GM21447 (cell line): ENCODE measurements around the gene RALGPS1.
A peak's percentile ranks its signal among the peaks of the same experiment; 100 is the strongest.

ENCODE experiments used
- ATAC-seq: cut with Tn5 transposase; IDR thresholded peaks from one replicate; pipeline ENCODE4 v1.9.1; 2021; ENCODE audit not compliant: unreplicated experiment

The RALGPS1 gene

DNA sequence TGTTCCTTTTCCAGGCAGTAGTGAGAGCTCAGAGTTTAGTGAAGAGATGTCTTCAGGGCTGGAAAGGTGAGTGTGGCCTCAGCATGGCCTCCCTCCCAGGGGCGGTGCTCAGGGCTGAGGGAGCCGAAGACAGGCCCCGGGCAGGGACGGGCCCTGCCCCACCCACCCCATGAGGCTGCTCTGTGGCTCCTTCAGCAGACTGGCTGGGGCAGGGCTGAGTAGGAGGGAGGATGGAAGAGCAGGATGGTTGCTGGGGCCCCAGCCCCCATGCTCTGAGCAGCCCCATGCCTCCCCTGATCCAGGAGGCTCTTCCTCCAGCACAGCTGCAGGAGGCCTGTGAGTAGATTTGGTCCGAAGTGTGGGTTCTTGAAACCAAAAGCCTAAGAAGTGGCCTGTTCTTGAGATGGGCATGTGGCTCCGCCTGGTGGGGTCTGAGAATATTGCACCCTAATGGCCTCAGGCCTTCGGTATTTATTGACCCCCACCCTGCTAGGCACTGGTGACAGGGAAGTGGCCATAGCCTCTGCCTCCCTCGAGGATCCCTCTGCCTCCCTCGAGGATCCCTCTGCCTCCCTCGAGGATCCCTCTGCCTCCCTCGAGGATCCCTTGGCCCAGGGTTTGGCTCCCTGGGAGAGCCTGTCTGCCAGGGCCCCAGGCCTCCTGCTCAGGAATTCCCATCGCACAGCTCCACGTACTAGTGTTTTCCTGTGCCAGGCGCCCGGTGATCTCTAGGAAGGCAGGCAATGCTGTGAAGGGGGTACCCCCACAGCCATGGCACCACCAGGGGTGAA lies 284.6 kb downstream of the RALGPS1 start:
- peak; percentile 71 for ATAC-seq

DNA sequence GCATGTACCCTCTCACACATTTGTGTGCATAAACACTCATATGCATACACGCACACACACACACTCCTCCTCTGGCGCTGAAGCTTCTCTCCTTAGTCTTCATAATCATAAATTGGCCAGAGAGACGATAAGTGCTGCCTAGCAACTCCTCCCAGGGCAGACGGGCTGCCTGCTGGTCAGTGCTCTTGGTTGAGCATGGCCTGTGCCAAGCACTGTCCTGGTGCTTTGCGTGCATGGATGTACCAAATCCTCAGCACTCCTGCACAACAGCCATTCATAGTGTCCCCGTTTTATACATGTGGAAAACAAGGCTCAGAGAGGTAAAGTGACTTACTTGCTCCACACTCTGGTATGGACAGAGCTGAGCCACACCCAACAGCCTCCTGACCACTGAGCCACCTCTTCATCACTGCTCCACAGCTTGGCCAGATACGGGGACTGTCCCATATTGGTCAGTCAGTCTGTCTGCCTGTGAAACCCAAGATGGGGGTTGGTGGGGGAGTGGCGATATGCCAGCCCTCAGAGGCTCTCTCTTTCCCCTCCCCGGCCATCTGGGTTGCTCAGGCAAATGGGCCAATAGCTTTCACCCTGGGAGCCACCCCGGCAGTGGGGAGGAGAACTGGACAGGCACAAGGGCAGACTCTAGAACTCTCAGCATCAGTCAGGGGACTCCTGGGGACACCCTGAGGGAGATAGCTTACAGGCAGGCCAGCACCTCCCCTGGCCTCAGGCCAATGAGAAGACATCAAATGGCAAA lies 285.7 kb downstream of the RALGPS1 start:
- ATAC-seq: no peak

DNA sequence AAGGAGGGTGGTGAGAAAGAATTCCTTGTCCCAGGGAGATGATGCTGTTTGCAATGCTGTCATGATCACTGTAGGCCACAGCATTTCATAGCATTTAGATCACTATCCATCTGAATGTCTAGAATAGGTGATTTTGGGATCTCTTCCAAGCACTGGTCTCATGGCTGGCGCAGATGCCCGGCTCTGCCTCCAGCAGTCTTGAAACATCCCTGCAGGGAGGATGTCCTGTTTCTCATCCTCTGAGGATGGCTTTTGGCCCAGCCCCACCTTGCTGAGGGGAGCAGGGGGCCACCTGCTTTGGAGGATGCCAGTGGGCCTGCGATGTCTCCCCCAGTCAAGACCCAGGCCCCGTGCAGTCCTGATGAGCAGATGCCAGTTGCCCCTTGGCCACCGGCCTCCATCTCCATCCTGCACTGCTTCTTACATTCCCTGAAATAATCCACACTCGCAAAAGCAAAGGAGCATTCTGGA lies 286.5 kb downstream of the RALGPS1 start:
- ATAC-seq: no peak

DNA sequence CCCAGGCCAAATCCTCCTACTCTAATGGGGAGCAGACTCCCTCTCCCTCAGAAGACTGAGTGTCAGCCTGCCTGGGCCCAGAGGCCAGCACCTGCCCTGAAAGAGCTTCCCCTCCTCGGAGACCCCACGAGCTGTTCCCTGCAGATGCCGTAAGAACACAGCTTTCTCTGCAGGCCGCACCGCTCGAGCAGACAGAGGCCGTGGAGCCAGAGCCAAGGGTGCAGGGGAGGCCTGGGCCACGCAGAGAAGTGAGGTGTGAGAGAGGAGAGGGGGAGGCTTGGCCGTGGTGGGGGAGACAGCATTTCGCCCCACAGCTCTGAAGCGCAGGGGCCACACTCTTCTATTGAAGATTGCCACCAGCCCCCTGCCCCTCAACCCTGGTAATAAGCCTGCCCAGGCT lies 287.1 kb downstream of the RALGPS1 start:
- no peak for ATAC-seq

DNA sequence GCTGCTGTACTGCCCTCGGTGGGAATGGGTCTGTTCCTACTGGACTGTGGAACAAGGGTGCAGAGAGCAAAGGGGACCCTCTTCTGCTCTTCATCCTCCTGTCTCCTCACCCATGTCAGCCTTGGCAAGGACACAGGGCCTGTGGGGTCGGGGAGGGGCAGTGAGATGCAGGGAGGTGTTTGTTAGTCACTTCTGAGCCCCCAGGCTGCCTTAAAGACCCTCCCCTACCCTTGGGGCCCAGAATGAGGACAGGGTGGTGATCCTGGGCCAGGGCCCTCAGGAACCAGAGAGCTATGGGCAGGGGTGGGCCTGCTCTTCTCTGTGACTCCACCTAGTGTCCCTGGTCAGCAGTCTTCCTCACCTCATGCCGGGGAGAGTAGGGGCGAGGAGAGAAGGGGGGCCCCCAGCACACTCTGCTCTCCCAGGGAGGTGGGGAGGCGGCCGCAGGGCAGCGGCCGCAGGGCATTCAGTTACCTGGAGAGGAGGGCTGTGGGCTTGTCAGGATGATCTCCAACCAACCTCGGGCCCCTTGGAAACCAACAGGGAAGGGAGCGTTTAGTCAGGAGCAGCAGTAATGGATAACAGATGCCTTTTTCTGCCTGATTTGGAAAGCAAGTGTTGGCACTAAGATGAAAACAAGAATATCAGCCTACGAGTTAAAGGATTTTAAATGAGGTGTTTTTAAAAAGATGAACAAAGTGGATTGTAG lies 288.0 kb downstream of the RALGPS1 start:
- no peak for ATAC-seq

DNA sequence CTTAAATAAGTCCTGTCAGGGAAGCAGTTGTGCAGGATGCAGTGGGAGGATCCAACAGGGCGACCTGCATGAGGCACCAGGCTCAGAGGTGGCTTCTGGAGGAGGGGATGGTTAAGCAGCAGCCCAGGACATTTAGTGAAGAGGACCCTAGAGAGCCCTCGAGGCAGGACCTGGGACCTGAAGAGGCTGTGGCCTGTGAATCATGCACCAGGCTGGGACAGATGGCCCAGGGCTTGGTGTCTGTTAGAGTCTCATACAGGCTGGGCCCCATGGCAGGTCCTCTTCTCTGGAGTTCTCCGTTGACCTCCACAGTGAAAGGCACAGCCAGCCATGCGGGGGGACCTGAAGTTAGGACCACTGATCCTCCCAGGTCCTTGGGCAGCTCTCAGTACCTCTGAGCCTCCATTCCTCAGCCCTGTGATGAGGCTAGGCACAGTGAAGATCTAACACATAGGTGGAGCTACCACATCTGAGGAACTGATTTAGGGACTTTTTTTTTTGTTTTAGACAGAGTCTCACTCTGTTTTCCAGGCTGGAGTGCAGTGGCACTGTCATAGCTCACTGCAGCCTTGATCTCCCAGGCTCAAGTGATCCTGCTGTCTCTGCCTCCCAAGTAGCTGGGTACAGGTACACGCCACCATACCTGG lies 289.2 kb downstream of the RALGPS1 start:
- no peak for ATAC-seq

DNA sequence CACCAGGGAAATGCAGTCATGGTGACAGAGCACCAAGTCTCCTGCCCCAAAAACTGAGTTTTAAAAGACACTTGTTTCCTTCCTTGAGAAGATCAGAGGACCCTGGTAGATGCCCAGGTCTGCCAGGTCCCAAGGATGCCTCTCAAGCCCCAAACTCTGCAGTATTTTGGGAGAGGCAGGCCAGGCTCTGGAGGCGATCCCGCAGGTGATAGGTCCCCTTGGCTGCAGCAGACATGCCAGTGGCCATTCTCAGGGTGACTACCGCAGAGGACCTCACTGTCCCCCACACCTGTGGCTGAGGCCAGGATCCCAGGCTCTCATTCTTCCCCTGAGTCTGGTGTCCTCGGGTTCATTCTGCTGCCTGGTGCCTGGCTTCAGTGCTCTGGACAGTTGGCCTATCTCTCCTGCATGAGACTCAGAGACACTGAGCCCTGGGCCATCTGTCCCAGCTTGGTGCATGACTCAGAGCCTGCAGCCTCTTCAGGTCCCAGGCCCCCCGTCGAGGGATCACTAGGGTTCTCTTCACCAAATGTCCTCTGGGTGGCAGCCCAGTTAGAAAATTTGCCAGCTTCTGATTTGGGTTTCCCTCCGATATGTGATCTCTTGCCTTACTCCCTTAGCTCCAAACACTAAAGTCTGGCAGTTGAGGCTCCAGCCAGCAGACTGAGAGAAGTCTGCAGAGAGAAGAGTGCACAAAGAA lies 290.3 kb downstream of the RALGPS1 start:
- no peak for ATAC-seq

DNA sequence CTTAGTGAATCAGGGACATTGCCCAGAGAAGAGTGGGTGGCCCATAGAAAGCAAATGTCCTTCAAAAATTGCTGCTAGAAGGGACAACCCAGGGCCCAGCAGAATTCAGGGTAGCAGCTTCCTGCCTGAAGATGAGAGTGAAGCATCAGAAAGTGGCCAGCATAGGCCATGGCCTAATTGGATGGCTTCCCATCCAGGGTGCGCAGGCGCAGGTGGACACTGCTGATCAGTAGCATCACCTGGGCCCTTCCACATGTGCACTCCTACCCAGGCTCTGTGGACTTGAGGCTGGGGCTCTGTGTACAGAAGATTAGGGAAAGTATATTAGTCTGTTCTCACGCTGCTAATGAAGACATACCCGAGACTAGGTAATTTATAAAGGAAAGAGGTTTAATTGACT lies 291.4 kb downstream of the RALGPS1 start:
- ATAC-seq: no peak

DNA sequence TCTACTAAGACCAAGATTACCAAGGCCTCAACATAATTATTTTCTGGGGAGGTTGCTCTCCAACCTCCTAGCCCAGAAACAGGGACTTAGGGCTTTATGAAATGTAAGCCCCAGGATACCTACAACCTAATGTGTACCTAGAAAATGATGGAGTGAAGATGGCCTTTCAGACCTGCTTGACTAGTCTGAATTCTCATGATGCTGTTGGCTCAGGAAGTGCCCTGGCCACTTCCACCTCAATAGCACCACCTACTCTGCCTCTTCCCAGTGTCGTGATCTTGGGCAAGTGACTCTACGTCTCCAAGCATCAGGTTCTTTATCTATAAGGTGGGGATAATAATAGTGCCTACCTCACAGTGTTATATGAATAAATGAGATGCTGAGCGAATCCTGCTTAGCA lies 292.1 kb downstream of the RALGPS1 start:
- ATAC-seq: no peak

DNA sequence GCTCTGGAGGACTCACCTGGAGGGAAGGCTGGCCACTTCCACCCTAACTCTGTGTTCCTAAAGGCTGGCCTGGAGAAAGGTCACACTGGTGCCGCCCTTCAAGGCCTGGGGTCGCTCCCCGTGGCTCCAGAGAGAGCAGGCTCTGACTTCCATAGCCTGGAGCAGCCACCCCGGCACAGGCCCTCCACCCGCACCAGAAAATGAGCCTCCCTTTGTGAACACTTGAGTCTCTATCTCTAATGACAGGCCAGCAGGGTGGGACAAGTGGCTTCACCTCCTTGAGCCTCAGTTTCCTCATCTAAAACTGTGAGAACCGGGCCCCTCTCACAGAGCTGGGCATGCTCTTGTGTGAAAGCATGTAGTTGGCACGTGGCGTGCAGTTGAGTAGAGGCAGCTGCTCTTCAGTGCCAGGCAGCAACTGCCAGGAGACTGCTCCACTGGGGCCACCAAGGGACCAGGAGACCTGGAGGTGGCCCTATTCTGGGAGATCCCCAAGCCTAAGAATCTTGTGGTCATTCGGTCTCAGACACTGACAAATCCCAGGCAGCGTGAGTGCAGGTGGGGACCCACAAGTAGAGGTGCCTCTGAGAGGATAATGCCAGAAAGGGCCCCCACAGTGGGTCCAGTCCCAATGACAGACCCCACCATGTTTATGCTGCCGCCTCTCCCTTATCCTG lies 293.3 kb downstream of the RALGPS1 start:
- ATAC-seq: no peak

DNA sequence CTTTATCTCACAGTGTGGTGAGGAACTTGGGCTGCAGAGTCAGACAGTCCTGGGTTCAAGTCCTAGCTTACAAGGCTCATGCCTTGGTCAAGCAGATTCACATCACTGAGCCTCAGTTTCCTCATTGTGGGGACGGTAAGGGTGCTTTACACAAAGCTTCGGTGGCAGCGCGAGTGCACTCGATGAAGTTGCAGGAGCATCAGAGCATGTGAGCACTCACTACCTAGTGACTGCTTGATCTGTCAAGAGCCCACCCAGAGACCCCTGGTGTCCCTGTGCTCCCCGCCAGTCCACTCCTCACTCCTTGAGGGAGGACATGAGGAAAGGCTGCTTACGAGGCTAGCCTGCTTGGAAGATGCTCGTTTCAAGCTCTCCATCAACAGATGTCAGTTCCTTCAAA lies 293.8 kb downstream of the RALGPS1 start:
- ATAC-seq: no peak

DNA sequence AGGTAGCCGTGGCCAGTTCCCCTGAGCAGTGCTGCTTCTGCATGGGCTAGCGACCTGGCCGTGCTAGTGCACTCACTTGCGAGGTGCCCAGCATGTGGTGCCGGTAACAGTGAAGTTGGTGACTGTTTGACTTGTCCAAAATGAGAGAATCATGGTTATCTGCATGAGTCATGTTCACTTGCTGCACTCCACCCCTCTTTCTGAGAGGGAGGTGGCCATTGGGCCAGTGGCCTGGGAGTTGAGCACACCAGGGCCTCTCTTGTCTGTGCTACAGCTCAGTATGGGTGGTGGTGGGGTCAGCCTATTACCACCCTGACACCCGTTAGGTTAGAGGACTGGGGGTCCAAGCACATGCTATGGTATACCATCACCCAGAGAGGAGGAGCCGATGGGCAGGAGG lies 294.6 kb downstream of the RALGPS1 start:
- ATAC-seq: no peak

DNA sequence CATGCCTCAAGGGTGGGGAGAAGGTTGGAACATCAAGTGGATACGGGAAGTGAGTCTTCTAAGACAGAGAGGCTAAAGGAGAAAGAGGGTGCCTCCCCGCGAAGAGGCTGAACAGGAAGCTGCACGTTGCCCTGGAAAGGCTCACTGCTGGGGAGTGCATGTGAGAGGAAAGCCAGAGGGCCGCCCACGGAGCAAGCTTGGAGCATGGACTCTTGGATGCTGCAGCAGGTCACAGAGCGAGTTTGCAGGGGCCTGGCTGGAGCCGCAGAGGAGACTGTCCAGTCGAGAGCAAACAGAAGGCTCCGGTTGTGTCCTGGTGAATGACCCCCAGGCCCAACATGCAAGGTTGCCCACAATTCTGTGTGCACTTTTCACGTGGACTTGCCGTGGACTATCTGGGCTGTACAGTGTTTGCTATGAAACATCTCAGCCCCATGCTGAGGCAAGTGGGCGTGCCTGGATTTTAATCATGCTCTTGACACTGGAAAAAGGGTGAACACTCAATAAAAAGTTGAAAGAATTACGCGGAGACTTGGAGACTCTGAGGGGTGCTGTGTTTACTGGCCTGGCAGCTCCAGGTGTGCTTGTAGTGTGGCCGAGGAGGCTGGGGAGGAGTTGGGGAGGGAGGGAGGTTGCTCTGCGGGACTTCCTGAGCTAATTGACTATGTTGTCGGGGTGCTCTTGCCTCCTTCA lies 295.5 kb downstream of the RALGPS1 start:
- no peak for ATAC-seq

DNA sequence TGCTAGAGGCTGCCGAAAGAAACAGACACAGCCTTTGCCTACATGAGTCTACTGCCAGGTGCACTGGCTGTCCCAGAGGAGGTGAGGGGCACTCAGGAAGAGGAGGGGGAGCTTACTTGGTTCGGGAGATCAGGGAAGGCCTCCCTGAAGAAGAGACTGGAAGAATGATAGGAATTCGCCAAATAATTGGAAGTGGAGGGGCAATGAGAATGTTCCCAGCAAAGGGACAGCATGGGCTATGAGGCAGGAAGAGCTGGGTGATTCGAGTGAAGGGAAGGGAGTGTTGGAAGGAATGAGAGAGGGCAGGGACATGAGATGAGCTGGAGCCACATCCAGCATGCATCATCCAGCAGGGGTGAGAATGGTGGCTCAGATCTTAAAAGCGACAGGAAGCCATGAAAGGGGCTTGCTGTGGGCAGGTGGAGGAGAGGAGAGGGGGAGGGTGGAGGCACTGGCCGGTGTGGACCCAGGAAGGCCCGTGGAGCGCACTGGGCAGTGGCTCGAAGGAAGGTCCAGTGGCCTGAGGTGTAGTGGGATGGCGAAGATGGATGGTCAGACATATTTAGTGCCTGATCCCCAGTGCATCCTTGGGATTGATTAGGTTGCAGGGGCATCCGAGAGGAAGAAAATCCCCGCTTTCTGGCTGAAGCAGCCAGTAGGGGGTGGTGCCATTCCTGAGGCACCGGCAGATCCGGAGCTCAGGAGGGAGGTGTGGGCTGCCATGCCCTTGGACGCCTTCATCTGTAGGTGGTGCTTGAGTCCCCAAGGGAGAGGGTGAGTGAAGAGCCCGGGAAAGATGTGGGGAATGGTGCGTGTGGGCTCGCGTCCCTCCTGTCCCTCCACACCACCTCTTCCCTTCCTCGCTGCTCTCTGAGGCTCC lies 296.5 kb downstream of the RALGPS1 start:
- ATAC-seq: no peak

DNA sequence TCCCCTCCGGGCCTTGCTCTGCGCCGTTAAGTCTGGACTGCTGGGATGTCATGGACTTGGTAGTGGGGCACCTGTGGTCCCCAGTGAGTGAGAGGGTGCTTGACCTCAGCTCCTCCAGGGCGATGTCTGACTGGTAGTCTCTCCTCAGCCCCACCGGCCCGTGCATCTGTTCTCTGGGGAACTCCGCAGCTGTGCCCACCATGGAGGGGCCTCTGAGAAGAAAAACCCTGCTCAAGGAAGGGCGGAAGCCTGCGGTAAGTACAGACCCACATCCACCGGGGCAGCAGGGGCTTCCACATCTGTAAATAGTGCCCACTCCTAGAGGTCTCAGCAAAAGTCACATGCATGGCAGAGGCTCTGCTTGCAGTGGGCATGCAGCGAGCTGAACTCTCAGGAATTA lies 297.4 kb downstream of the RALGPS1 start:
- no peak for ATAC-seq

DNA sequence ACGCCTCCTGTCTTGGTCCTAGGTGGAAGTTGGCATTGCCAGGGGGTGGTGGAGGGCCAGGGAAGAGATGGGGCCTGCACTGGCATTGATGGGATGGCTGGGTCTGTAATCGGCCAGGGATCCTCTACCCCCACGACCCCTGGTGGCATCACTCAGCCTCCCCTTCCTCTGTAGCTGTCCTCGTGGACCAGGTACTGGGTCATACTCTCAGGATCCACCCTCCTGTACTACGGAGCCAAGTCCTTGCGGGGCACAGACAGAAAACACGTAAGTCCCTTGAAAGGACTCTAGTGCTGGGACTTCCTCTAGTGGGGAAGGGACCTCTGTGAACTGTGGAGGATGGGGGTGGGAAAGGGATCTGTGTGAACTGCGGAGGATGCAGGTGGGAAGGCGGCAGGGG lies 297.9 kb downstream of the RALGPS1 start:
- ATAC-seq: no peak

DNA sequence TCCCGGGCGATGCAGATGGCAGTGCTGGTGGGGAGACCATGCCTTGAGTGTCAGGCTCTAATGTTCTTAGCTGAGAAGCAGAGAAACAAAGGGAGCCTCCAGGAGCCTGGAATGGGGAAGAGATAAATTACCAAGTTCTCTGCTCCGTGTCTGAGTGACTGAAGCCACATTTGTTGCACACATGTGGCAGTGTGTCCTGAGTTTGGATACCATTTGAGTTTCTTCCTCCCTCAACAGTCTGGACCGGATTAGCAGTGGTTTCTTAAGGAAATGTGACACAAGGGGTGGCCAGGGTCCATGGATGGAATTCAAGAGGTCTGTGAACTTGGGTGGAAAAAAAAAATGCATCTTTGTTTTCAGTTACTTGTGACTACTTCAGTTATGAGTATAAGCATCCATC lies 299.3 kb downstream of the RALGPS1 start:
- ATAC-seq: no peak

DNA sequence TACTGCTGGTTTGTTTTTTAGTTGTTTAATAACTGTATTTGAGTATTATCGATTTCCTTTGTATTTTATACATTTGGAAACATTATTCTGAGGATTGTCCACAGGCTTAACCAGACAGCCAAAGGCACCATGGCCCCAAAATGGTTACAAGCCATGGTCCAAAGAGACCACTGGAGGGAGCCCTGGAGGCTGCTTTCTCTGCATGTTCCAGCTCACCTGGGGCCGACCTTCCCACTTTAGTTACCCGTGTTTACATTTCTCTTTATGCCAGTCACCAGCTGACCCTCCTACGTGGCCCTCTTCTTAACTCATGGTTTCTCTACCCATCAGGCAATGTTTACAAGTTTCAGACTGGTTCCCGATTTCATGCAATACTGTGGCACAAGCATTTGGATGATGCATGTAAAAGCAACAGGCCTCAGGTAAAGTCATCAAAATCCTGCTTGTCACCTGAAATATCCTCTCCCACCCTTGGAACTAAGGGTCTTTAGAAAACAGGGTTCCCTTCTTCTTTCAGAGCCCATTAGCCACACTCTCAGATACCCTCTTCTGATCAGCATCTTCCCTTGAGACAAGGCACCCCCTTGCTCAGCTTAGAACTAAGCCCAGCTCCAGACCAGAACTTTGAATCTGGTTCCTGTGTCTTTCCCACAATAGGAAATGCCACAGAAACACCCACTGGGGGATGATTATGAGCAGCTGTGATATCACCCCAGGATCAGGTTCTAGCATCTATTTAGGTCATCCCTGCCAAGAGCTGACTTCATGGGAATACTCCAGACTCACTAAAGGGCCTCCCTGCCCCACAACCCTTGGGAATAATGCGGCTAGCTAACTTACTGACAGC lies 300.1 kb downstream of the RALGPS1 start:
- ATAC-seq: no peak
